GM19463 (cell line): Measurements from ENCODE around the gene CACNA1H.

Source experiments
- ATAC-seq: cut with Tn5 transposase; IDR thresholded peaks from one replicate; pipeline ENCODE4 v1.9.1; 2021; ENCODE audit warnings: mild to moderate bottlenecking, moderate library complexity; ENCODE audit not compliant: unreplicated experiment

The CACNA1H gene

DNA sequence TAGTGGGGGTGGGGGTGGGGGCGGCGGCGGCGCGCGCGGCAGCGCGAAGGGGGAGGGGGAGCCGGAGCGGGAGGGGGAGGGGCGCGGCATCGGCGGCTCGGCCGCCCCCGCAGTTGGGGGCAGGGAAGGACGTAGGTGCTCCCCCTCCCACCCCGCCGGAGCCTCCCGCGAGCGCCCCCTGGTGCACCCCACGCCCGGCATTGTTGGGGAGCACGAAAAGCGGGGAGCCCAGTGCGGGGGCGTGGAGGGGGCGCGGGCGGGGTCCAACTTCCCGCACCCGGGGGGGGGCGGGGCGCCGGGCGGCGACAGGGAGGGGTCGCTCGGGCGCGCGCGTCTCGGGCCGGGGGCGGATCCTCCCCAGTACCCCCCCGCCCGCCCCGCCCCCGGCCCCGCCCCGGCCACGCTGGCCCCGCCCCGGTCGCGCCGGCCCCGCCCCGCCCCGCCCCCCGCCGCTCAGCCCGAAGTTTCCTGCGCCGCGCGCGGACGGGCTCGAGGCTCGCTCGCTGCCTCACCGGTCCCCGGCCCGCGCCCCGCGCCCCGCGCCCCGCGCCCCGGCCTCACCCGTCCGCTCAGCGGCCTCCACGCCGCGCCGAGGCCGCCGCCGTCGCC is at the start of gene CACNA1H:
Gene CACNA1H, plus strand, starts transcription at position 456 of the 609 bp plus-strand sequence. CDS start 632 bp downstream, outside the sequence.
- no peak for ATAC-seq

DNA sequence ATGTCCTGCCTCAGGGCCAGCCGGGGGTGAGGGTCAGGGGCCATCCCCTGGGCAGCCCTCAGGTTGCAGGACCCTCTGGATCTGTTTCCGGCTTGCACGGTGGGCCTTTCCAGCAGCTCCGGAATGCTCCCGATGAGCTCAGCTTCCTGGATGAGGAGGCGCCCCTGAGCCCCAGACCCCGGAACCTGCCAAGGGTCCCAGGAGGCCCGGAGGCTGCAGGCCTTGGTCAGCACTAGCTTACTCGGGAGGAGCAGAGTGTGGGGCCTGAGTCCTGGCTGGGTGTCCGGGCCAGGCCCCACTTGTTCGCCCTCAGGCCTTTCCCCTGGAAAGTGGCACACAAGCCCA is 49.3 kb upstream of the CACNA1H start:
- no peak for ATAC-seq

DNA sequence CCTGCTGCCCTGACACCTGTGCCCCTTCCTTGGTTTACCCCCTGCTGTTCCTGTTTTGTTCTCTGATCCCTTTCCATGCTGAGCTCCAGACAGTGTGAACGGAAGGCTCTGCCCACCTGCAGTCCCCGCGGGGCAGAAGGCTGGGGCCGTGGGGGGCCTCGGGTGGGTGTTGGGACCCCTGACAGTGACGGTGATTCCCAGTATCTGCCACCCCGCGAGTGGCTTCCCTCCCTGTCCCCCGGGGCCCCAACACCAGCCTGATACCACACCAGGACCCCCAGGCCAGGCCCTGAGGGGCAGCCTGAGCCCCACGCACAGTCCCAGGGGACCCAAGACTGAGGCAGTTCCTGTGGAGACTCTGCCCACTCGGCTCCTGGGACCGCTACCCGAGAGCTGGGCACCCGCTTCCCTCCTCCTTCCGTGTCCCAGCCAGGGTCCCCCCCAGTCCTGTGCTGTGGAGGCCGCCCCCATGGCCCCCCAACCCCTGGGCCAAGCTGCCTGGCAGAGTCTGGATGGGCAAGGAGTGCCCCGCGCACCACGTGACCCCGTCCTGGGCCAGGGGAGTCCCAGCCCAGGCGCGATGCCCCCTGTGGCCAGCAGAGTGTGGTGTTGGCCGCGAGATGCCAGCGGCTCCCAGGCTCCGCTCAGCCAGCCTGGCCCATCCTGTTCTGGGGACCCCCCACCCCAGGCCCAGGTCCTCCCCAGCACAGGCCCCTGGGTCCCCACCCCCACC is 46.9 kb upstream of the CACNA1H start:
- ATAC-seq, result no peak

DNA sequence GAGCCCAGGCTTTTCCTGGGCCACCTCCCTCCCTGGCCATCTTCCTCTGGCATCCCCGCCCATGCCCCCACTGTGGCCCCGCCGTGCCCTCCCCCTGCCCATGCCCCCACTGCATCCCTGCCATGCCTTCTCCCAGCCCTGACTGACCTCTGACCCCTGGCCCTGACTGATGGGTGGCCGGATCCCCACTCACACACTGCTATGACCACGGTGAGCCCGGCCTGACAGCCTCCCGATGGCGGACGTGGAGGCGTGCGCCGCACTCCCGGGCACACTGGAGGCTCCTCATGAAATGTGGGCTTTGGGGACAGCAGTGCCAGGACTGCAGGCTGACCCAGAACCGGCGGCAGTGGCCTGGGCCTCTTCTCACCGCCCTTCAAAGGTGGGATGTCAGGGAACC is 46.2 kb upstream of the CACNA1H start:
- ATAC-seq, result no peak

GRCh38 chr16:1107141-1107540 is 45.8 kb upstream of the CACNA1H start:
- no peak for ATAC-seq

- ATAC-seq, result no peak
These were observed 45.2 kb upstream of the CACNA1H start for GRCh38 chr16:1107731-1108130.

GRCh38 chr16:1108299-1109252 is 44.3 kb upstream of the CACNA1H start:
- ATAC-seq, result no peak

GRCh38 chr16:1109648-1110047 is 43.3 kb upstream of the CACNA1H start:
- ATAC-seq, result no peak

- ATAC-seq, result no peak
These were observed 40.3 kb upstream of the CACNA1H start for GRCh38 chr16:1112506-1113184.

- no peak for ATAC-seq
These were observed 39.4 kb upstream of the CACNA1H start for GRCh38 chr16:1113489-1113888.

DNA sequence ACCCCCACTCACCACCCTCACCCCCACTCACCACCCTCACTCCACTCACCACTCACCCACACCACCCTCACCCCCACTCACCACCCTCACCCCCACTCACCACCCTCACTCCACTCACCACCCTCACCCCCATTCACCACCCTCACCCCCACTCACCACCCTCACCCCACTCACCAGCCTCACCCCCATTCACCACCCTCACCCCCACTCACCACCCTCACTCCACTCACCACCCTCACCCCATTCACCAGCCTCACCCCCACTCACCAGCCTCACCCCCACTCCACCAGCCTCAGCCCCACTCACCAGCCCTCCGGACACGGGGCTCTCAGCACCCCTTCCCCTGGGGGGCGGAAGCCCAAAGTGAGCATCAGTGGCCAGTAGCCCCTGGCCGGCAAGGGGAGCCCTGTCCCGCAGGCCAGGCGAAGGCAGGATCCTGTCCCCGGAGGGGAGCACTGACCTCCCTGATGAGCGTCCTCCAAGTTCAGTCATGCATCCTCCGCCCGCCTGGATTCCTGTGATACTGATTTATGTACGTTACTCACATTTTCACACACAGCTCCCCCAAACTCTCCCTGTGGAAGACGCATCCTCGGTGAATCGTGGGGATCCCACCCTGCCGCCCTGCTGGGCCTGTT is 38.9 kb upstream of the CACNA1H start:
- no peak for ATAC-seq

DNA sequence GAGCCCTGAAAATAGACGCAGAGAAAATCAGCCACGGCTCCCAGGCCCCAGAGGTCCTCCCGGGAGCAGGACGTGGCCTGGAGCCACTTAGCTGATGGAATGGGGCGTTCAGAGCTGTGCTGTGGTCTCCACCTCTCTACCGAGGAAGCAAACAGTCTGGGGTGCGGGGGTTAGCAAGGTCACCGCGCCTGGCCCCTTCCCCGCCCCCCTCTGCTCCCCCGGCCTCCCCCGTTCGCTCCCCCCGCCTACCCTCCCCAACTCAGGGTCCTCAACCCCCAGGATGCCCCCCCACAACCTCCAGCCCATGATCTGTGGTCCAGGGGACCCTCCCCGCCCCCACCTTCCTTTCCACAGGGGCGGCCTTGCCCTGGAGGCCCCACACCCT is 36.2 kb upstream of the CACNA1H start:
- ATAC-seq, result no peak

GRCh38 chr16:1117176-1117900 is 35.6 kb upstream of the CACNA1H start:
- ATAC-seq, result no peak

DNA sequence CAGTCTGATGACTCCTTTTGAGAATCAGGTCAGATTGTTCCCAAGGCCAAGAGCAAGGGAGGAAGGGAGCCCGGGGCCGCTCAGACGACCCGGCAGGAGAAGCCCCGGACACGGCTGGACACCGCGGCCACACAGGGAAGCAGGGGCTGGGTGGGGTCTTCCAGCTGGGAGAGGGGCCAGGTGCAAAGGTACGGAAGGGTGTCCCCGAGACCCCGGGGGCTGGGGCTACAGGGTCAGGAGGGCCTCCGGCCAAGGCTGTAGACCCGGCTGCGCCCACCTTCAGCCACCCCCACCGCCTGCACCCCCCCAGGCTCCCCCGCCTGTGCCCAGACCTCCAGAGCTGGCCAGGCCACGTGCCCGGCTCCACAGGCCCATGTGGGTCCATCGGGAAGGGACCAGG is 35.0 kb upstream of the CACNA1H start:
- no peak for ATAC-seq

DNA sequence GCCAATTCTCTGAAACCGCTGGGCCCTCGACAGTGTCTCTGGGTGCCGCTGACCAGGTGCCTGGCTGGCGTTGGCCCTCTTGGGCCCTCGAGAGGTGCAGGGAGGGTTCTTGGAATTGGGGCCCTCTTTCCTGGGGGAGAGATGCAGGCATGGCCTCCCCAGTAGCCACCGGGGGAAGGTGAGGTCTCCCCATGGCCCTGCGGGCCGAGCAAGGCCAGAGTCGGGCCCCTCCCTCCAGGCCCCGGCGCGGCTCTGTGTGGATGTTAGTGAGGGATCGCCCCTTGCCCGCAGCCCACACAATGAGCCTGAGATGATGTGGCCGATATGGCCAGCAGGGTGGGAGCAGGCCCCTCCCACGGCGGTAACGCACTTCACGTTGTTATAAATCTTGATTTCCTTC is 33.8 kb upstream of the CACNA1H start:
- ATAC-seq, result no peak

DNA sequence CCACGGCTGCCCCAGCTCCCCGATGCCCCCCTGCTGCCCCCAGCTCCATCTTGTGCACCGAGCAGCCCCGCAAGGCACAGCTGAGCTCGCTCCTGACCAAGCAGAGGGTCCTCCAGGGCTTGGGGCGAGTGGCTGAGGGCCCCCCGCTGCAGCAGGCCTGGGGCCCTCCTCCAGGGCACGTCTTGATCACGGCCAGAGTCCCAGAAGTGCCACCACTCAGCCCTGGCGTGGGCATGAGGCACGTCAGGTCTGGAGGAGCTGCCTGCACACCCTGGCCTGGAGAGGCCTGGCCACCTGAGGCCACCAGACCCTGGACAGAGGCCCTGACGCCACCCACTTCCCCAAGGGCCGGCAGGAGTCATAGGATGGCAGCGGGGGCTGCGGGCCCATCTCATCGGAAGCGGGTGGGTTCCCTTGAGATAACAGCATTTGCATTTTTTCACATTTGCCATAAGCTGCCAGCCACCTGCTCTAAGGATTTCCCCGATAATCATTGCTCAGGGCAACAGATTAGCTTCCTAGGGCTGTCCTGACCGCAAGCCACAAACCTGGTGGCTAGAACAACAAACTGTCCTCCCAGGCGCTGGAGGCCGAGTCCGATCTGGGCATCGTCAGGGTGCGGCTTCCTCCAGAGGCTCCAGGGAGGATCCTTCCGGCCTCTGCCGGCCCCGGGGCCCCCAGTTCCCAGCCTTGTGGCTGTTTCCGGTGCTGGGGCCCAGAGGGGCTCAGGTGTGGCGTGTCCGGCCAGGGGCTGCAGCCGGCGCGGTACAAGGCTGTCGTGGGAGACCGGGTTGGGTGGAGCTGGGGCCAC is 32.9 kb upstream of the CACNA1H start:
- ATAC-seq, result no peak

- ATAC-seq, result no peak
These were observed 32.3 kb upstream of the CACNA1H start for GRCh38 chr16:1120577-1120941.

GRCh38 chr16:1121009-1121408 is 31.9 kb upstream of the CACNA1H start:
- no peak for ATAC-seq
